OCI-LY1 (cell line): ENCODE data around the gene ASCC1.
"Not testable (repeated sequence)": the region's sequence is repeated elsewhere in the genome, so short reads cannot be mapped to it uniquely, and the experiment has no call there.

Experiments used
- H2AFZ ChIP-seq: fragments of 200-600 bp; sonication (generic), shearing (Covaris generic); 2 replicates; pipeline ENCODE4 v1.6.0; 2014; ENCODE audit warnings: antibody characterized with exemption, mild to moderate bottlenecking, low read length
- H3F3A ChIP-seq: fragments of 200-600 bp; sonication (generic), shearing (Covaris generic); 2 replicates; pipeline ENCODE4 v1.6.0; 2014; ENCODE audit warnings: mild to moderate bottlenecking, antibody characterized with exemption, low read length, moderate library complexity; ENCODE audit not compliant: insufficient read depth
- H3K27ac ChIP-seq: fragments of 200-600 bp; sonication (generic); 2 replicates; pipeline ENCODE4 v1.5.1; 2014; ENCODE audit warnings: low read length, mixed run types, mild to moderate bottlenecking, low read depth; ENCODE audit not compliant: poor library complexity, severe bottlenecking
- H3K27me3 ChIP-seq: fragments of 200-600 bp; sonication (generic); 2 replicates; pipeline ENCODE4 v1.6.0; 2014; ENCODE audit warnings: antibody characterized with exemption, mild to moderate bottlenecking, low read length, moderate library complexity; ENCODE audit not compliant: insufficient read depth
- H3K36me3 ChIP-seq: fragments of 200-600 bp; sonication (generic); 2 replicates; pipeline ENCODE4 v1.6.1; 2014; ENCODE audit warnings: mild to moderate bottlenecking, antibody characterized with exemption, low read length, moderate library complexity, mixed read lengths; ENCODE audit not compliant: insufficient read depth
- H3K4me1 ChIP-seq: fragments of 200-600 bp; sonication (generic); 2 replicates; pipeline ENCODE4 v1.5.1; 2014; ENCODE audit warnings: mild to moderate bottlenecking, low read length, moderate library complexity; ENCODE audit not compliant: insufficient read depth, severe bottlenecking
- H3K4me2 ChIP-seq: fragments of 200-600 bp; sonication (generic), shearing (Covaris generic); 2 replicates; pipeline ENCODE4 v1.6.1; 2014; ENCODE audit warnings: low read length
- H3K4me3 ChIP-seq: fragments of 200-600 bp; sonication (generic); 2 replicates; pipeline ENCODE4 v1.5.1; 2014; ENCODE audit warnings: low read length, low read depth, mild to moderate bottlenecking, mixed read lengths; ENCODE audit not compliant: poor library complexity, severe bottlenecking
- H3K79me2 ChIP-seq: fragments of 200-600 bp; shearing (Covaris generic); 2 replicates; pipeline ENCODE4 v1.6.1; 2016; ENCODE audit warnings: mixed run types, low read length, mixed read lengths; ENCODE audit not compliant: insufficient read depth
- H3K9ac ChIP-seq: fragments of 200-600 bp; sonication (generic), shearing (Covaris generic); 2 replicates; pipeline ENCODE4 v1.6.1; 2014; ENCODE audit warnings: mild to moderate bottlenecking, low read length, mixed read lengths
- H3K9me2 ChIP-seq: fragments of 200-600 bp; sonication (generic), shearing (Covaris generic); 2 replicates; pipeline ENCODE4 v1.6.1; 2014; ENCODE audit warnings: low read depth, mild to moderate bottlenecking, low read length, mixed read lengths
- H3K9me3 ChIP-seq: fragments of 200-600 bp; shearing (Covaris generic); 2 replicates; pipeline ENCODE4 v1.6.1; 2014; ENCODE audit warnings: low read length, mixed read lengths
- H4K20me1 ChIP-seq: fragments of 200-600 bp; sonication (generic), shearing (Covaris generic); 2 replicates; pipeline ENCODE4 v1.6.0; 2016; ENCODE audit warnings: mild to moderate bottlenecking, low read length; ENCODE audit not compliant: insufficient read depth
- CTCF ChIP-seq: fragments of 200-600 bp; sonication (generic), shearing (Covaris generic); IDR thresholded peaks from 2 replicates; pipeline ENCODE4 v1.5.1; 2017; ENCODE audit warnings: mild to moderate bottlenecking, antibody characterized with exemption, low read length, moderate library complexity, mixed read lengths
- EZH2 ChIP-seq: fragments of 200-600 bp; sonication (generic), shearing (Covaris generic); IDR thresholded peaks from 2 replicates; pipeline ENCODE4 v1.8.0; 2017; ENCODE audit warnings: borderline replicate concordance, mixed run types, mild to moderate bottlenecking, antibody characterized with exemption, low read length, moderate library complexity, mixed read lengths

ASCC1 gene

GRCh38 chr10:72110673-72111401 is 105.2 kb downstream of the ASCC1 start:
- peaks cover 12% of the 10 kb centered on the region for H3K4me1 ChIP-seq
- H3K36me3 ChIP-seq: peaks cover 10% of the 10 kb centered on the region
- no peak overlapping the region for H2AFZ ChIP-seq
- H3K27ac ChIP-seq: no peak overlapping the region
- no peak overlapping the region for H3K4me2 ChIP-seq
- no peaks in the 10 kb centered on the region for H3F3A ChIP-seq
- no peaks in the 10 kb centered on the region for H3K27me3 ChIP-seq
- H3K9ac ChIP-seq: no peak overlapping the region
- no peaks in the 10 kb centered on the region for H3K79me2 ChIP-seq
- H3K4me3 ChIP-seq: no peak overlapping the region
- no peaks in the 10 kb centered on the region for H4K20me1 ChIP-seq
- H3K9me2 ChIP-seq: no peaks in the 10 kb centered on the region
- TF ChIP-seq EZH2 (no peak), CTCF (no peak)
- no peaks in the 10 kb centered on the region for H3K9me3 ChIP-seq

- no peaks in the 10 kb centered on the region for H3F3A ChIP-seq
- H3K27me3 ChIP-seq: no peaks in the 10 kb centered on the region
- H2AFZ ChIP-seq: no peak overlapping the region
- no peaks in the 10 kb centered on the region for H3K79me2 ChIP-seq
- H3K4me3 ChIP-seq: no peak overlapping the region
- H3K9me3 ChIP-seq: no peaks in the 10 kb centered on the region
- no peaks in the 10 kb centered on the region for H3K9me2 ChIP-seq
- no peak overlapping the region for H3K9ac ChIP-seq
- no peaks in the 10 kb centered on the region for H4K20me1 ChIP-seq
- no peak overlapping the region for H3K4me2 ChIP-seq
- H3K36me3 ChIP-seq: peaks cover 5% of the 10 kb centered on the region; the same call in 1 of the 2 replicates
- H3K4me1 ChIP-seq: peaks cover 12% of the 10 kb centered on the region
- no peak for TF ChIP-seq CTCF
- no peak for TF ChIP-seq EZH2
- no peak overlapping the region for H3K27ac ChIP-seq
These were observed 106.4 kb downstream of the ASCC1 start for GRCh38 chr10:72109636-72110157.

- Histone ChIP-seq H3K27me3 (no peaks in the 10 kb centered on the region), H3K4me2 (no peak overlapping the region), H3K9ac (no peak overlapping the region), H4K20me1 (no peaks in the 10 kb centered on the region), H3K9me3 (no peaks in the 10 kb centered on the region), H3K36me3 (peaks cover 5% of the 10 kb centered on the region; the same call in 1 of the 2 replicates), H3K27ac (no peak overlapping the region), H2AFZ (no peak overlapping the region), H3K9me2 (no peaks in the 10 kb centered on the region), H3K4me1 (peaks cover 12% of the 10 kb centered on the region), H3K79me2 (no peaks in the 10 kb centered on the region), H3K4me3 (no peak overlapping the region), H3F3A (no peaks in the 10 kb centered on the region)
- TF ChIP-seq CTCF (no peak), EZH2 (no peak)
These were observed 107.0 kb downstream of the ASCC1 start for GRCh38 chr10:72108830-72109635.

GRCh38 chr10:72108004-72108370 is 108.1 kb downstream of the ASCC1 start:
- H3F3A ChIP-seq, H3K79me2 ChIP-seq, H3K4me2 ChIP-seq, H4K20me1 ChIP-seq, H3K9me3 ChIP-seq, H3K9me2 ChIP-seq, H3K4me3 ChIP-seq, H3K27ac ChIP-seq, H3K27me3 ChIP-seq, H3K36me3 ChIP-seq, H3K9ac ChIP-seq, H2AFZ ChIP-seq: not testable (repeated sequence)
- peaks cover 12% of the 10 kb centered on the region for H3K4me1 ChIP-seq
